ENCODE measurements around the gene ZHX3. TPM values are rescaled to one million over a fixed set of nuclear protein-coding genes. Genes with fewer than 3 reads are reported as not detected.

Gene ZHX3
- total and polyA plus RNA-seq, 10 of the 15 experiments (the other 5 are each of a cell fraction or from before 2014, with no cell fraction given) = 1.3 to 14.0 (median 5.0) TPM

GRCh38 chr20:41358717-41359116 is 41.2 kb upstream of the ZHX3 start (continued):
- TF ChIP-seq, protein P1, sequence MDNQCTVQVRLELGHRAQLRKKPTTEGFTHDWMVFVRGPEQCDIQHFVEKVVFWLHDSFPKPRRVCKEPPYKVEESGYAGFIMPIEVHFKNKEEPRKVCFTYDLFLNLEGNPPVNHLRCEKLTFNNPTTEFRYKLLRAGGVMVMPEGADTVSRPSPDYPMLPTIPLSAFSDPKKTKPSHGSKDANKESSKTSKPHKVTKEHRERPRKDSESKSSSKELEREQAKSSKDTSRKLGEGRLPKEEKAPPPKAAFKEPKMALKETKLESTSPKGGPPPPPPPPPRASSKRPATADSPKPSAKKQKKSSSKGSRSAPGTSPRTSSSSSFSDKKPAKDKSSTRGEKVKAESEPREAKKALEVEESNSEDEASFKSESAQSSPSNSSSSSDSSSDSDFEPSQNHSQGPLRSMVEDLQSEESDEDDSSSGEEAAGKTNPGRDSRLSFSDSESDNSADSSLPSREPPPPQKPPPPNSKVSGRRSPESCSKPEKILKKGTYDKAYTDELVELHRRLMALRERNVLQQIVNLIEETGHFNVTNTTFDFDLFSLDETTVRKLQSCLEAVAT (IDR thresholded peaks at IDR 0.05) = no peak

- H3K9me3 ChIP-seq (replicated peaks; ENCODE audit: control insufficient read depth, insufficient read depth, low read length) = no peaks in the 10 kb centered on the region
- ATAC-seq (no peak), FAIRE-seq (no peak), DNase-seq (ENCODE audit: low read depth, low spot score) (no peak)
- TF ChIP-seq REST (IDR thresholded peaks at IDR 0.05; ENCODE audit: low read depth, low read length) (no peak), PBX3 (IDR thresholded peaks at IDR 0.05; ENCODE audit: insufficient replicate concordance, low read depth, low read length) (no peak), NBN (IDR thresholded peaks at IDR 0.05) (no peak), SREBF1 (IDR thresholded peaks at IDR 0.05; ENCODE audit: low read length) (no peak)
- no peaks in the 10 kb centered on the region for H4K20me1 ChIP-seq (ENCODE audit: control insufficient read depth, insufficient read depth)
- H3K27me3 ChIP-seq (replicated peaks in 1 of 2; ENCODE audit: control insufficient read depth in 2 of 2, insufficient read depth in 2 of 2, low read length in 1 of 2) = no peaks in the 10 kb centered on the region; a peak in 1 of 4 replicates
- in situ Hi-C loops (cut with MboI) (no loop called here), intact Hi-C loops (cut with micrococcal nuclease; ENCODE audit: unreplicated experiment) (no loop called here)
- no peak overlapping the region for H3K27ac ChIP-seq (ENCODE audit: control insufficient read depth, insufficient read depth)
- WGBS (ENCODE audit: insufficient coverage, insufficient replicate concordance, low lambda C conversion rate, missing lambda C conversion rate) = 52% methylated on average over 9 of the region's 9 CpGs
- BruUV-seq (replicated peaks) = no TSS peak
- H3K4me3 ChIP-seq = no peak overlapping the region
- ChIA-PET POLR2A (interaction anchor here (0.6 kb wide), 1 partner anchor 16 kb away, joined by 7 read pairs; no protein-coding TSS in a partner anchor), SMC1A (ENCODE audit: uncharacterized antibody, unreplicated experiment) (no interaction called here), CTCF (no interaction called here), RAD21 (ENCODE audit: unreplicated experiment) (interaction anchor here (0.6 kb wide), 1 partner anchor 68 kb away, joined by 3 read pairs; no protein-coding TSS in a partner anchor)
- no peaks in the 10 kb centered on the region for H3K4me1 ChIP-seq (ENCODE audit: control insufficient read depth, insufficient read depth, low read length)
- H2AFZ ChIP-seq (ENCODE audit: control insufficient read depth, low read depth, low read length) = no peak overlapping the region
- no peaks in the 10 kb centered on the region for H3K36me3 ChIP-seq (ENCODE audit: control insufficient read depth in 2 of 2, insufficient read depth in 2 of 2, low read length in 1 of 2)
- no peak overlapping the region for H3K4me2 ChIP-seq (ENCODE audit: control insufficient read depth, insufficient read depth)
- H3K9ac ChIP-seq (ENCODE audit: control insufficient read depth, insufficient read depth, low read length) = no peak overlapping the region
- no peaks in the 10 kb centered on the region for H3K79me2 ChIP-seq (ENCODE audit: control insufficient read depth, insufficient read depth, low read length)
Observed at GRCh38 chr20:41358230-41358629, 40.7 kb upstream of the ZHX3 start.
